ENCODE measurements around the gene CAMK2D. TPM values are rescaled to one million over a fixed set of nuclear protein-coding genes. Genes with fewer than 3 reads are reported as not detected.

The CAMK2D gene
- total RNA-seq, 1 donor from 2014 or later = 38.1 TPM

GRCh38 chr4:113684534-113685091, 76.9 kb downstream of the CAMK2D start:
- peak in 1 of 2 donors; percentile 4 for DNase-seq (ENCODE audit: low read depth in 2 of 2)

- peak in 1 of 2 donors; percentile 1 for DNase-seq (ENCODE audit: low read depth in 2 of 2)
Observed at GRCh38 chr4:113682730-113683537, 78.6 kb downstream of the CAMK2D start.

- no peak for DNase-seq (ENCODE audit: low read depth in 2 of 2)
Observed at GRCh38 chr4:113678641-113679040, 82.9 kb downstream of the CAMK2D start.

- DNase-seq (ENCODE audit: low read depth in 2 of 2) = no peak
Observed at GRCh38 chr4:113677325-113677724, 84.2 kb downstream of the CAMK2D start.

GRCh38 chr4:113675731-113676697, 85.5 kb downstream of the CAMK2D start:
- DNase-seq (ENCODE audit: low read depth in 2 of 2) = peak in 1 of 2 donors; percentile 21

GRCh38 chr4:113674733-113675132, 86.8 kb downstream of the CAMK2D start:
- DNase-seq (ENCODE audit: low read depth in 2 of 2) = no peak

DNA sequence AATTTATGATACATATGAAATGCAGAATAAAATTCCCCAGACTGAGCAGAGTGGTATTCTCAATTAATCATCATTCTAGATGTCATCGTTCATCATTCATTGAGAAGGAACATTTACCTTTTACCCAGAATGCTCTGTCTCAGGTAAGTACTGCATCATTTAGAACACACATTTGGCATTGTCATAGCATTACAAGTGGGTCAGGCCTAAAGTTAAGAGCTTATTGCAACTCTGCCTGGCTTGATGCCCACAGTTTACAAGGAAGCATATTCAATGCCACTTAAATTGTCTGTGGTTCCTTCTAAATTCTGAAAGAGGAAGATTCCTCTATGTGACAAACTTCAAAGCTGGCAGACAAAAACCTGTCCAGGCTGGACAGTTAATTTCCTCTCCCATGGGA, 87.3 kb downstream of the CAMK2D start:
- no peak for DNase-seq (ENCODE audit: low read depth in 2 of 2)

DNA sequence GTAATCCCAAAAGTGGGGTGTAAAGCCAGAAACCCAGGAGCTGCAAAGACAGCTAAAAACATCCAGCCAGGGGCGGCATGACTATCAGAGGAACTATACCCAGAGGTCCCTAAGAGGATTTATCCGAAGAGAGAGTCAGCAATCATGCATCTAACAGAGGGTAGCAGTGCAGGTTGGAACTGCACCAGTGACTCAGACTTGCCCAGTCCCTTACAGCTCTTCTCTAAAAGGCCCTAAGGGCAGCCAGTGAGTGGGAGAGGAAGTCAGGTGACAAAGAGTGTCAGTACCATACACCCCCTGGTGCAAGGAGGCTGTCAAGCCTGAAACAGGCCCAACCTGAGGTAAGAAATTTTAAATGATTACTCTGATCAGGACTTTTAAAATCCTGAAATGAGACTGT, 88.1 kb downstream of the CAMK2D start:
- no peak for DNase-seq (ENCODE audit: low read depth in 2 of 2)

- DNase-seq (ENCODE audit: low read depth in 2 of 2) = no peak
Observed at GRCh38 chr4:113666386-113667114, 95.0 kb downstream of the CAMK2D start.

- DNase-seq (ENCODE audit: low read depth in 2 of 2) = no peak
Observed at GRCh38 chr4:113665036-113665435, 96.5 kb downstream of the CAMK2D start.

DNA sequence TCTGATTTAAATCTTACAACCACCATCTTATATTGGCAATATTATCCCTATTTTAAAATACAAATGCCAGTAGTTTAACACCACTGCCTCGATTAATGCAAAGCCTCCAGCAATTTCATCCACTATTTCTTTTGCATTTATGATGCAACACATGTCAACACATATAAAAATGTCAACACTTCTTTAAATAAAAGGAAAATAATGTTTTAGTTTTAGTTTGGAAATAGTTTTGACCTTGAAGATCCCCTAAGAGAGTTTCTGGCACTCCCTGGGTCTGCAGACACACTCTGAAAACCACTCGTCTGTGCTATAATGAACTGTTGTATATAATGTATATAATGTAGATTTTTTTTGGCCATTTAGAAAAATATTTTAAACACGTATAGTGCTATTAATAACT, 99.0 kb downstream of the CAMK2D start:
- no peak for DNase-seq (ENCODE audit: low read depth in 2 of 2)

DNA sequence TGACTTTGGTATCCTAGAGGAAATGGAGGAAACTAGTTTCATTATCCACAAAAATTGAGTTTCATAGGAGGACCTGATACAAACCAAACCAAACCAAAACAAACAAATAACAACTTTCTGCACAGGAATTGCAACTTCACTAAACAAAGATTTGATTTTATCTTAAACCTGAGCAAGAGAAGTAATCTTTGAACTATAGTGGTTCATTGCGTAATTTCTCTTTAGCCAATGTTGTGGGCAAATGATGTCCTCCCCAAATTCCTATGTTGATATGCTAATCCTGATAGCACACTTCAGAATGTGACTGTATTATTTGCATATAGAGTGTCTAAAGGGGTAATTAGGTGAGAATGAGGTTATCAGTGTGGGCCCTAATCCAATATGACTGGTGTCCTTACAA, 102.4 kb downstream of the CAMK2D start:
- no peak for DNase-seq (ENCODE audit: low read depth in 2 of 2)

DNA sequence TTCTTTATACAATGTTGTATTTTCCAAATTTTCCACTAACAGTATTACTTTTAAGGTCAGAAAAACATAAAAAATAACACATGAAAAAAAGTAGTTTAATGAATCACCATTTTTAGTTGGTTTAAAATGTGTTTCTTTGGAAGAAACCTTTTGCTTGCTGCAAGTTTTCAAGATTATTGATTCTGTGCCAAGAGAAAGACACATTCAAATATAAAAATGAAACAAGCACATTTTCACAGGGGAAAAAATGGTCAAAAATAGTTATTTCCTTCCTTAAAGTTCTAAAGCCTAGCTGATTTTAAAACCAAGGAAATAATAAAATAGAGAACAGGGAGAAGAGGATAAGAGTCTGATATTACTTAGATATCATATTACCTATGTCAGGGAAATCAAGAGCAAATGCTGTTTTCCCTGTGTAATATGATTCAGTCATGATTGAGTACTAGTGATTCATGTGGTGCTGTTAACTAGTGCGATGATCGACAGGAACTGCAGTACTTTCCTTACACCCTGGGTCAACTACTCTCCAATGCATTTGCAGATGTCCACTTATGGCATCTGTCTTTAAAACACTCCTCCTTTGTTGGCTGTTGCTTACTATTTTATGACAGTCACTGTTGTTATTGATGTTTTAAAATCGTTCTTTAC, 103.8 kb downstream of the CAMK2D start:
- DNase-seq (ENCODE audit: low read depth in 2 of 2) = peak in 1 of 2 donors; percentile 77

GRCh38 chr4:113653871-113654270, 107.7 kb downstream of the CAMK2D start:
- no peak for DNase-seq (ENCODE audit: low read depth in 2 of 2)

GRCh38 chr4:113646442-113646822, 115.1 kb downstream of the CAMK2D start:
- DNase-seq (ENCODE audit: low read depth in 2 of 2) = peak in 1 of 2 donors; percentile 12

DNA sequence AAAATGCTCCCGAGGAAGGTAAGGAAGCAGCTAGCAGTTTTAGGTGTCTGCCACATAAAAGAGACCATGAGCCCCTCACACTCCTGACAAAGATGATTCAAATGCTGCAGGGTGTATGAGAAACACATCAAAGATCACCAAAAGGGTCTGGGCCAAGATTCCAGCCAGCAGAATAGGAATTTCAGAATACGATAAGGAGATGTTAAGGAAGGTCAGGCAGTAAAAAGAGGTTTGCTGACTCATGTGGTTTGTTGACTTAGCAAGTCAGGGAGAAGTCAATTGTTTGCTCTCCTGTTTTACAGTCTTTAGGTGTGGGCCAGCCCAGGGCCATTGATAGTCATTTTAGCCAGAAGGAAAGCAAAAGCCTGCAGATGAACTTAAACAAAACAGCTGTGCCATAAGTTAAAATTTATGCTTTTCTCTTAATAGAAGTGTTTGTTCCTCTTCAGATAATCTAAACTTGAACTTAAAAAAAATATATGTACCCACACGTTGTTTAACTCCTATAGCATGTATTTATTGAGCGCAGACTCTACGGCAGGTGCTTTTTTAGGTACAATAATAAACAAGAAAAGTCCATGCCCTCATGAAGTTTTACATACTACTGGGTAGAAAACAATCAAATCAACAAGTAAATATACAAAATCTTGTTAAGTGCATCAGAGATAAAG, 115.6 kb downstream of the CAMK2D start:
- peak; percentile 6 to 49 for DNase-seq (ENCODE audit: low read depth in 2 of 2)

GRCh38 chr4:113645288-113645687, 116.2 kb downstream of the CAMK2D start:
- no peak for DNase-seq (ENCODE audit: low read depth in 2 of 2)

DNA sequence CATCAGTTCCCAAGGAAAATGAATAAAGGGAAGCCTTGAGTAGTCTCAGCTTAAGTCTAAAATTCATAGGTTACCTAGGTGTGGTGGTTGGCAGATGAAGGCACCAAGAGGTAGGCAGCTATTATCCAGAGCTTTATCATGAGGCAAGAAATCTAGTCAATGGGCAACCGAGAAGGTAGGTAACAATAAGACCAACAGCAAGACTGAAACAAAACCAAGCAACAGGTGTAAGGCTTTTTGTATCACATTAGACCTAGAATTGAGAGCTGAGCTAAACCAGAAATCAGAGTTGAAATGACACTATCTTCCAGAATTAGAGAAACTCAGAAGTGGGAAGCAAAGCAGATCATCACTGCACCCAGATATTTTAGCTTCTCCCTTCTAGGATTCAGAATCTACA, 117.1 kb downstream of the CAMK2D start:
- DNase-seq (ENCODE audit: low read depth in 2 of 2) = no peak

GRCh38 chr4:113643505-113643904, 118.0 kb downstream of the CAMK2D start:
- DNase-seq (ENCODE audit: low read depth in 2 of 2) = peak in 1 of 2 donors; percentile 44

DNA sequence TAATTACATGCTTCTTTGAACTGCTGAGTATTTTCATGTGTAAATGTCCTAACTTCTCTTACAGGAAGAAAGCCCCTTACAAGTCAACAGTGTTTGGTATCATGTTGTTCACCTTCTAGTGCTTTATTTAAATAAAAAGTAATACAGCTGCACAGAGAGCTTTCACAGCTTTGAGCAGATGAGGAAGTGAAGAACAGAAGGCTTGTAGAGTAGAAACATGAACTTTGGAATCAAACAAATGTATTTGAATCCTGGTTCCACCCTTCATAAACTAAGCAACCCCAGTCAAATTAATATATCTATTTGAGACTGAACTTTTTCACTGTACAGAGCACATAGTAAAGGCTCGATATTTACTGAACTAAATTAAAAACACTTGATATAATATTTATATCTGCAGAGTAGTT, 120.5 kb downstream of the CAMK2D start:
- no peak for DNase-seq (ENCODE audit: low read depth in 2 of 2)
